ENCODE results near the gene POLD4.

Gene POLD4

DNA sequence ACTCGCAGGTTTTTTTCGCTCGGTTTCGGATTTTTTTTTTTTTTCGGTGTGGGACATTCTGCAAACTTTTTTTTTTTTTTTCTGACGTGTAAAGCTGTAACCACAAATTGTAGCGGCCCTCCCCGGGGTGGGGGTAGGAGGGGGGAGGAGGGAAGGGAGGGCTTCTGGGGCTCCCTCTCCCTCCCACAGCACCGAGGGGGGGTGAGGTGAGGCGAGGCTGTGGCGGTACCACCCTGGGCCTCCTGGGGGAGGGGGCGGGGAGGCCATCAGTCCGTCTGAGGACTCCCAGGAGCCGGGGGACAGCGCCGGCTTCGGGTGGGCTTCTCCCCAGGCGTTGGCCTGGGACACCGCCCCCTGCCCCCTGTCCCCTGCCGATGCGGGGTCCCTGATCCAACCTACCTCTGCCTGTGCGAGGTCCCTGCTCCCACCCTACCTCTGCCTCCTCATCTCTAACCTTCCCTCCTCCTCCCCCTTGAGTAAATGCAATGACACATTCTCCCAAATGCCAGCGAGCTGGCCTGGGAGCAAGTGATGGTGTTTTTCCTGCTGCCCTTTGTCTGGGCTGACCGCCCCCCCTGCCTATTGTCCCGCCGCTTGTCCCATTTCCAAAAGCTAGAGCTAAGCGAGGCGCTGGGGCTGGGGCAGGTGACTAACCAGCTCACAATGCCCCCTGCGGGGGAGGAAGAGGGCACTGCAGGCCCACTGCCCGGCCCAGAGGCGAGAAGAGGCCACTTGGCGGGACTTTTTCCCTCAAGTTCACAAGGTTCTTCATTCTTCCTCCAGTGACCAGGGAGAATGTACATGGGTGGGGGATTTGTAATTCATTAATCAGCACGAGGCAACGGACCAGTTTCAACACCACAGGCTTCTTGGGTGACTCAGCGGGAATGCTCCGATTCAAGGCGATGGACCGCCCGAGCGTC, 20.6 kb upstream of the POLD4 start:
- peak; percentile 55 for DNase-seq
- in situ Hi-C loops (cut with MboI; ENCODE audit: low pct_unique_long_range_greater_than_20kb, low sequenced_read_pairs) = no loop called here

DNA sequence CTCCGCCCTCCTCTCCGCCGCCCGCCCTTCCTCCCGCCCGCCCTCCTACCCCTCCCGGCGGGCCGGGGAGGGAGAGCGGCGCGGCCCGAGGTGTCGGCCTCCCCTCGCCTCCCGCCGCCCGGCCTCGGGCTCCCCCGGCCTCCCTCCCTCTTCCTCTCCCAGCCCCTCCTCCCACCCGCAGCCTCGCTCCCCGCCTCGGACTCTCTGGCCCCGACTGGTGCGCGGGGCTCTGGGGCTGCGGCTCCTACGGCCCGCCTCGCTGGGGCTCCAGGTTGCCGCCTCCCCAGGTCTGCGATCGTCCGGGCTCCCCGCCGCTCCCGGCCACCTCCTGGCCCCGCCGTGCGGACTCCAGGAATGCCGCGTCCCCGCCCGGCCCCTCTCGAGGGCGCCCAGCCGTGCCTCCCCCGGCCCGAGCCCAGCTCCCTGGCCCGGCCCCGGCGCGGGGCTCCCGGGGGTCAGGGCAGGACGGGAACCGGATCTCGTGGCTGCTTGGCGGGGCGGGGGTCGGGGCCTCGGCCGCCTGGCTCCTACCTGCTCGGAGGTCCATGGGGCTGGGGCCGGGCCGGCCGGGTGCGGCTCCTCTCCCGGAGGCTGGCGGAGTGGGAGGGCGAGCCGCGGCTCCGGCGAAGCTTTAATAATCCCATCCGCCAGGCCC, 19.8 kb upstream of the POLD4 start, which contains the start of gene CLCF1:
Gene CLCF1, minus strand, starts transcription at position 606 of the 655 bp plus-strand sequence. Its CDS starts 59 bp downstream, at position 547.
- in situ Hi-C loops (cut with MboI; ENCODE audit: low pct_unique_long_range_greater_than_20kb, low sequenced_read_pairs) = no loop called here
- DNase-seq = peak; percentile 51

DNA sequence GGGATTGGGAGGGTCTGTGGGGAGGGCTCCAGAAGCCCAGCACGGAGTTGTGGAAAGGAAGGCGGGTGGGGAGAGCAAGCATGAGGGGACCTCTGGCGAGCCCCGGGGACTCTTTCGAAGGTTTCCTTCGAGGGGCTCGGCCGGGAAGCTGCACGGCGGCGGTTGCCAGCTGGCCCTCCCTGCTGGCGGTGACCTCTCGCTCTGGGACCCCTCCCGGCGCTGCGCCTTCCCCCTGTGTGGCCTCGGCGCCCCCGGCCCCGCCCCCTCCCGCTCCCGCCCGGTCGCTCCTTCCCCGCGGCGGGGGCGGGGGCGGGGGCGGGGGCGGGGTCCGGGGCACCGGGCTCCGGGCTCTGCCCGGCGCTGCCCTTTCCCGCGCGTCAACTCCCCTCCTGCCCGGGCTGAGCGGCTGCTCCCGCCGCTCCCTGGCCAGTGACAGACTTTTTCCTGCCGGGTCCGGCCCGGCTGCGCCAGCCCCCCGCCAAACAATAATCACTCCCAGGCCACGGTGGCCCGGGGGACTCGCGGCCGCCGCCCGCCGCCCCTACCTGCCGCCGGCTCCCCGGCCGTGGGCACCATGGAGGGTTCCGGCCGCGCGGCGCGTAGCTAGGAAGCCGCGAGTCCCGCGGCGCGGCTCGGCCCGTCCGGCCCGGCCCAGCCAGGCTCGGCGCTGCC, 19.1 kb upstream of the POLD4 start:
- in situ Hi-C loops (cut with MboI; ENCODE audit: low pct_unique_long_range_greater_than_20kb, low sequenced_read_pairs) = no loop called here
- DNase-seq = no peak

DNA sequence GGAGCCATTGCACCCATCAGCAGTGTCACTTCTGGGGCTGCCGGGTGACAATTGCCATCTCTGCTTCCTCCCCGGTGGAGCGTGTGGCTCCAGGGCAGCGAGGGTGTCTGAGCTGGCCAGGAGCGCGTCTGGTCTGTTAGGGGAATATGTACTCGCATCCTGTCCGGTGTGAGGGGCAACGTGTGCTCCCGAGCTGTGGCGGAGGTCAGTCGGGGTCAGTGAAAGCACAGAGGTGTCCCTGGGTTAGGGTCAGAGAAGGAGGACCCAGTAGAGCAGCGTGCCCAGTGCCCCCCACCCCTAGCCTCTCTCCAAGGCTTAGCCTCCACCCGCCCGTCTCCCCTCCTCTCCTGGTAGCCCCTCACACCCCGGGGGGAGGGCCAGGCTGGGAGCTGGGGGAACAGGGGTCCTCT, 18.6 kb upstream of the POLD4 start:
- no peak for DNase-seq
- in situ Hi-C loops (cut with MboI; ENCODE audit: low pct_unique_long_range_greater_than_20kb, low sequenced_read_pairs) = no loop called here

DNA sequence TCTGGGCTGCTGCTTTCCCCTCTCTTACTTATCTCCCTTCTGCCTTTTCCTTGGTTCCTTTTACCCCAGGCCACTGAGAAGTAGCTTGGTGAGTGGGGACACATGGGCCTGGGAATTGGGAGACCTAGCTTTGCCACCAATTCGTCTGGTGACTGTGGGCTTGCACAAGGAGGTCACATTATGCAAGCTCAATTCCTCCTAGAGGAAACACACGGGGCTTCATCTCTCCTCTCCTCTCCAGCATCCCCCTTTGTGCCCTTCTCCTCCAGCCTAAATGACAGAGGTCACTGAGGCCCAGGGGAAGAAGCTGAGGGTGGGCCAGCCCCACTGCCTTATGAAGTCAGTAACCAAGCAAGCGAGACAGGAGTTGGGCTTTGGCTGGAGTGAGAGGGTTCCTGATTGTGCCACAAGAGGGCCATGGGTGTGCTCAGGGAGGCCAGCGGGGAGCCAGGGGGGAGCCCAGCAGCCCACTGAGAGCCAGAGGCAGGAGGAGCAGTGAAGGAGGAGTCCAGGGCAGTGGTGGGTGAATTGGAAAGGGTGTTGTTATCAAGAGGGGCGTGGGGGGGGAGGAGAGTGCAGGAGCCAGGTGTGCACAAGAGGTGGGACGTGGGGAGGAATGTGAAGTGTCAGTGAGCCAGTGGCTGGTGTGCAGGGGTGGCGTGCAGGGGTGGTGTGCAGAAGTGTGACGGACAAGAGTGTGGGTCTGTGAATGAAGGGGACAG, 18.0 kb upstream of the POLD4 start:
- in situ Hi-C loops (cut with MboI; ENCODE audit: low pct_unique_long_range_greater_than_20kb, low sequenced_read_pairs) = no loop called here
- DNase-seq = peak; percentile 61

DNA sequence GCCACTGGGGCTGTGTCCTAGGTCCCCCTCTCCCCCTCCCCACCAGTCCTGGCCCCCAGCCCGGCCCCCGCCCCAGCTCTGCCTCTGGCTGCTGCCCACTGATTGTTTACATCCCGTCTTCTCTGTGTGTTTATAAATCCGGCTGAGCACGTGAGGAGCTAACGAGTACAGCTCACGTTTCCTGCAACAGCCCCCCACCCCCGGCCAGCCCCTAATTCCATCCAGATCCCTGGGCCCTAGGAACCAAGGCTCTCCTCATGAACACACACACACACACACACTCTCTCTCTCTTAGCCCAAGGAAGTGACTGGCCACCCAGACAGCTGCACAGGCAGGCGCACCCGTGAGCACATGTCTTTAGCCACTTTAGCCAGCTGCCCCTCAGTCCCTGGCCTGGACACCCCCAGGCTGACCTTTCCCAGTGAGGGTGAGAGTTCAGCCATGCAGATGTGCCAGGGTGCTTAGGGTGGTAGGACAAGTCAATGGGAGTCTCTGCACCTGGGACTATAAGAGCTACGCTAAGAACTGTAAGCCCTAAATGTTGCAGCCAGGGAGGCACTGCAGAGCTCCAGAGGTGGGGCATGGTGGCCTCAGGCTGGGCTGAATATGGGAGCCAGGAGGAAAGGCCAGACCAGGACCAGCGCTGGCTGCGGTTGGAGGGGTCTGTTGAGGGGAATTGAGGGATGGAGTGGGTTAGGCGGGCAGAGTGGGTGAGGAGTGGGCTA, 17.2 kb upstream of the POLD4 start:
- no peak for DNase-seq
- in situ Hi-C loops (cut with MboI; ENCODE audit: low pct_unique_long_range_greater_than_20kb, low sequenced_read_pairs) = no loop called here

DNA sequence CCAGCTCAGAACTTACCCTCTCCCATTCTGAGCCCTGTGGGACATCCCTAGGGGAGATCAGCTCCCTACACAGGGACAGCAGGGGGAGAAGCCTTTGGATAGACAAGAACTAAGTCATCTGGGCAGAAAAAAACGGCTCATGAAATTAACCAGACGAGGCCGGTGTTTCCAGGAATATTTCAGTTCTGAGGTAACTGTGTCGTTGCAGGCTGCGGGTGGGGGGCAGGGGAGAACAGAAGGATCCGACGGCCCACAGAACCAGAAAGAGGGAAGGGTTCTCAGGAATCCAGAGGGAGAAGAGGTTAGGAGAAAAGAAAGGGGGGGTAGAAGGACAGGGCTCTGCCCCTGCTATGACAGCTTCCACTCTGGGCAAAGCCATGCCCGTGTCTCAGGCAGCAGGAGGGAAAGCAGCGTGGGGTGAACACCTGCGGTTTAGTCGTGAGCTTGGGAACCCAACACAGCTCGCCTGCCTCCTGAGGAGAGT, 16.5 kb upstream of the POLD4 start:
- DNase-seq = no peak
- in situ Hi-C loops (cut with MboI; ENCODE audit: low pct_unique_long_range_greater_than_20kb, low sequenced_read_pairs) = no loop called here

DNA sequence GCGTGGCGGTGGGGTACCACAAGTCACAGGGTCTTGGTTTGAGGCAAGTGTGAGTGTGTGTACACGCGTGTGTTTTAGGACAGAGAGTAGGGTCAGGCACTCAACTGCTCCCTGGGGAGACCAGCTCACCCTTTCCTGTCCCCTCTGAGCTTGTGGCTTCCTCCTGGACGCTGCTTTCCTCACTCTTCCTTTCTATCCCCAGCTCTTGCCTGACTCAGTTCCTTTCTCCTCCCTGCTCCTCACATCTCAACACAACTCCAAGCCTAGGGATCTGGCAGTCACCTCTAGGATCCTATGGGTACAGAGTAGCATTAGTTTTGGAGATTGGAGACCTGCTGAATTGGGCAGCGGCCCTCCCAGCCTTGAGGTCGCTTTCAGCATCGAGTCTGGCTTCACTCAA, 15.9 kb upstream of the POLD4 start:
- no peak for DNase-seq
- in situ Hi-C loops (cut with MboI; ENCODE audit: low pct_unique_long_range_greater_than_20kb, low sequenced_read_pairs) = no loop called here

DNA sequence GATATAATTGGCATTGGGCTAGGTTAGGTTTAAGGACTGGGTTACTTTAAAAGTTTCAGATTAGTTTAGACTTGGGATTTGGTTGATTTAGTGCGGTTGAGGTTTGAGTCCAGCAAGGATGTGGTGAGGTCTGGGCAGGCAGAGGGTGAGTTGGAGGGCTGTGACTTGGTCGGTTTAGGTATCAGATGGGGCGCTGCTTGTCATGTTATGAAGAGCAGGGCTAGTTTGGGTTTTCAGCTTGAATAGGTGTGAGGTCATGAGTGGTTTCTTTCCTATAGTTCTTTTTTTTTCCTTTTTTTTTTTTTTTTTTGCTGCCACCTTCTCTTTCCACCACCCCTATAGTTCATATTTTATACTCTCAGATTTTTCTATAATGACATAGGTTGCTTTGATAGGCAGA, 15.3 kb upstream of the POLD4 start:
- DNase-seq = no peak
- in situ Hi-C loops (cut with MboI; ENCODE audit: low pct_unique_long_range_greater_than_20kb, low sequenced_read_pairs) = no loop called here

DNA sequence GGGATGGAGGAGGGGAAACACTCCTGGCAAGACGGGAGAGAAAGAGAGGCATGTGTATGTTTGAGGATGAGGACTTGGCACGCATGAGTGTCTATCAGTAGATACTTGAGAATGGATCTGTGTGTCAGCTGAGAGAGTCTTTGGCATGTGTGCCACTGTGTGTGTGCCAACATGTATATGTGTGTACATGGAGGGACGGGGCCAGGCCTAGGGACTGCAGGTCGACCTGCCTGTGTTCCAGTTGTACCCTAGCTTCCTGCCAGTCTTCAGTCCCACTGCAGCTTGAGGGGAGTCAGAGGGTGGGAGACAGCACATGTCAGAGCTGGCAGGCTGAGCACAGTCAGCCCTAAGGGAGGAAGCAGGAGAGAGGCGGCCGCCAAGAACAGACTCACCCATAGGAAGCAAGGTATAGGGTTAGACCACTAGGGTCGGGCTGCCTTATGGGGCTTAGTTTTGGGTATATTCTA, 14.4 kb upstream of the POLD4 start:
- in situ Hi-C loops (cut with MboI; ENCODE audit: low pct_unique_long_range_greater_than_20kb, low sequenced_read_pairs) = no loop called here
- no peak for DNase-seq

DNA sequence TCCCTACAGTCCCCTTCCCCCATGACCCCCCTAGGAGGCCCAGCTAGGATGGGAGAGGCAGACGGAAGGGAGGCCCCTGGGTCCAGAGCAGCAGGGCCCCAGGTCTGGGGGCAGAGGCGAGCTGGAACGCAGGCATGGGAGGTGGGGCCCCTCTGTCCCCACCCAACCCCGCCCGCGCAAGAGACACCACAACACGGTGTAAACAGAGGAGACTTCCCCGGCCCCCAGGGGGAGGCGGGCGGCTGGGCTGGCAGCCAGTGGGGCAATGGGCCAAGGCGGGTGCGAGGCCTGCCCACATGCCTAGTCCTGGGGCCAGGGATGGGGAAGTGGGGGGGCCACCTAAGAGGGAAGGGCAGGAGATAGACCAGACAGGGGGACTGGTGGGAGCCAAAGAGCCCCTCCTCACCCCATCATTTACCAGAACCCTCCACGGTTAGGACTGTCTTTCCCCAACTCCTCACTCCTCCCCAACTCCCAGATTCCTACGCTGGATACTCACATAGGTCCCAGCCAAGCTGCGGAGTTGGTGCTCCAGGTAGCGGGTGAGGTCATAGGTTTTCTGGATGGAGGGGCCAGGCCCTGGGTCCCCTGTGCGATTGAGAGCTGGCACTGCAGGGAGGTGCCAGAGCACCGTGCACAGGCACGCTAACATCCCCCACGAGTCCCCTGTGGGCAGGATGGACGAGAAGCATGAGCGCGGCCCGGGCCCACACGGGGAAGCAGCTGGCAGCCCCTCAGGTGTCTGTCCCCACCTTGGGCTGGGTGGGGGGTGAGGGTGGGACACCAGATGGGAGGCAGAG, 13.8 kb upstream of the POLD4 start:
- no peak for DNase-seq
- in situ Hi-C loops (cut with MboI; ENCODE audit: low pct_unique_long_range_greater_than_20kb, low sequenced_read_pairs) = no loop called here

DNA sequence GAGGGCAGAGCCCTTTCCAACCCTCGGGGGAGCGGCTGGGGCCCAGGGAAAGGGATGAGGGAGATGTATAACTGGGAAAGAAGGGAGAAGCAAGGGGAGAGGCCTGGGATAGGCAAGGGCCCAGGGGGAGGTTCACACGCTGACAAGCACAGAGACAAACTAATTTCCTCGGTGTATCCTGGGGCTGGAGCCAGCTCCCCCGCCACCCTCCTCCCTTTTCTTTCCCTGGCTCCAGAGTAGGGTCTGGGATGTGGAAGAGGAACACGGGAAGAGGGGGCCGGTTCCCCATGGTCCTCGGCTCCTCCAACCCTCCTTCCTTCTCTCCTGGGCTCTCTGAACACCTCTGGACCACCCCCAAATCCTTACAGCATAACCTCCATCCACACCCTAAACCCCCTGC, 13.2 kb upstream of the POLD4 start:
- DNase-seq = no peak
- in situ Hi-C loops (cut with MboI; ENCODE audit: low pct_unique_long_range_greater_than_20kb, low sequenced_read_pairs) = no loop called here

DNA sequence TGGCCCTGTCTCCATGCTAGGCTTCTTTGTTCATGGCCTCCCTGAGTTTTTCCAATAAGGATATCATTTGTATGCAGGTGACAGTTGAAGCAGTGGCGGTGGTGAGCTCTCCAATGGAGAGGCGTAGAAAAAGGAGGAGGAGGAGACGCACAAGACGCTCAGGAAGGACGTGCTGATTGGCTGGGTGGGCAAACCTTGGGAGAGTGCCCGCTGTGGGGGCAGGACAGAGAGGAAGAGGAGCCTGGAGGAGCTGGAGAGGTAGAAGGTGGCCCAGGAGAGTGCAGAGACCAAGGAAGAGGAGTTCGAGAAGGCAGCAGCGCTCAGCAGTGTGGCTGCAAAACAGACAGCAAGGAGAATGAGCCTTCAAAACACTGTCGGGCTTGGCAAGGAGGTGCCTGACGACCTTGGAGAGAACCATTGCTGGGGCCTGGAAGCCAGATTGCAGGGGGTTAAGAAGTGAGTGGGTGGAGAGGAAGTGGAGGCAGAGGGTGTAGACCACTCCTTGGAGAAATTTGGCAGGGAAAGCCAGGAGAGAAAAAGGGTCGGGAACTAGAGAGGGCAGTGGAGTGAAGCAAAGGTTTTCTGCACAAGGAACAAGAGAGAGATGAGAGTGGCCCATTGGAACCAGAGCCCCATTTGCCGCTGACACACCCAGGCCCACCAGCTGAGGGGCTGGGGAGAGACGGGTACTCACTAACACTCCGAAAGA, 12.5 kb upstream of the POLD4 start:
- in situ Hi-C loops (cut with MboI; ENCODE audit: low pct_unique_long_range_greater_than_20kb, low sequenced_read_pairs) = no loop called here
- DNase-seq = no peak

DNA sequence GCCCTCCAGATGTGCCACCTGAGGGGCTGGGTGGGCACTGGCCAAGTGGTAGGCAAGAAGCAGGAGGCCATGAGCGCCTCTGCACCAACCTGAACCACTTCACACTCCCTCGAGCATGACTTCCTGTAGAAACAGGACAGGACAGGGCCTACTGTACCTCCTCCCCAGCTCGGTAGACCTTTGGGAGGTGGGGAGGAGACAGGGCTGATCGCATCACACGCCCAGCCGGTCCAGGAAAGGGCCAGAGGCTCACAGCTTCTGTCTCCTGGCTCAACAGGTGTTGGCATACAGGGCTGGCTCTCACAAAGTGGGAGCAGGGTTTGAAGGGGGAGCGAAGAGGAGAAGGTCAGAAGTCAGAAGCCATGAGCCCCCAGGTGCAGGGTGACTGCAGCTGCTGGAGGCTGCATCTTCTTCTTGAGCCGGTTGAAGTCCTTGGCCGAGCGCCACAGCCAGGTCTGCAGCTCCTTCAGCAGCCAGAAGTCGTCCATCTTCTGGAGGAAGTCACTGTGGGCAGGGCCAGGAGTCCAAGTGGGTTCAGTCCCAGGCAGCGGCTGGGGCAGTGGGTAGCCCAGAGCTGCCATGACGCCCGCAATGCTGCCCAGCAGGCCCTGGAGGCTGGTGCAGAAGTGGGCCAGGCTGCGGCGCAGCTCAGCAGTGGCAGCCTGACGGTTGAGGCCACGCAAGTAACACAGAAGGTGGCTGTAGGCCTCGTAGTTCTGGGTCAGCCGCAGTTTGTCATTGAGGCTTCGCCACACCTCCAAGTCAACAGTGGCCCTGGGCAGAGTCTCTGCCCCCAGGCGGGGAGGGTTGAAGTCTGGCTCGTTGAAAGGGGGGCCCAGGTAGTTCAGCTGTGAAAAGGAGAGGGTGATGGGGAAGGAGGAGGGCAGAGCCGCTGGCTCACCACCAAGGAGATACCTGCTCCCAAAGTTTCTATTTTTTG, 11.7 kb upstream of the POLD4 start:
- in situ Hi-C loops (cut with MboI; ENCODE audit: low pct_unique_long_range_greater_than_20kb, low sequenced_read_pairs) = no loop called here
- DNase-seq = no peak

DNA sequence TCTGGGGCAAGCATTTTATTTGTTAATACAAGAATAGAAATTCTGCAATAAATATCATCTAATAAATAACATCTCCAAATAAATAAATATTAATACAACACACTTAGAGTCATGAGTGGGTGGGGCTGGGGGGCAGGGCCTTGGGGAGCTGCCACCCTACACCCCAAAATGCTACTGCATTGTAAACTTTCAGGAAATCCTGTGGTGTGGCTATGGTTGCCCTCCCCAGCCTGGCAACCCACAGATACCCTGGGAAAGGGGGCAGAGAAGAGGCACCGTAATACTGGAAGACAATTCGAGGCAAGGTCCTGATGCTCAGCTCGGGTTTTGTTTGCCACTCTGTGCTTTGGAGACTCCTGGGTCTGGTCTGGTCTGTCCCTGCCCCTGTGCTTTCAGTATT, 10.8 kb upstream of the POLD4 start:
- in situ Hi-C loops (cut with MboI; ENCODE audit: low pct_unique_long_range_greater_than_20kb, low sequenced_read_pairs) = no loop called here

More for the DNA sequence above, 10.8 kb upstream of the POLD4 start:
- no peak for DNase-seq

All from KBM-7 (cell line).